8988T (cell line): ENCODE measurements around the gene NANOS3.
"Not testable (repeated sequence)": the region's sequence is repeated elsewhere in the genome, so short reads cannot be mapped to it uniquely, and the experiment has no call there.

ENCODE experiments used
- DNase-seq: peaks from one replicate; pipeline ENCODE4 v3.0.0; 2011

The NANOS3 gene

DNA sequence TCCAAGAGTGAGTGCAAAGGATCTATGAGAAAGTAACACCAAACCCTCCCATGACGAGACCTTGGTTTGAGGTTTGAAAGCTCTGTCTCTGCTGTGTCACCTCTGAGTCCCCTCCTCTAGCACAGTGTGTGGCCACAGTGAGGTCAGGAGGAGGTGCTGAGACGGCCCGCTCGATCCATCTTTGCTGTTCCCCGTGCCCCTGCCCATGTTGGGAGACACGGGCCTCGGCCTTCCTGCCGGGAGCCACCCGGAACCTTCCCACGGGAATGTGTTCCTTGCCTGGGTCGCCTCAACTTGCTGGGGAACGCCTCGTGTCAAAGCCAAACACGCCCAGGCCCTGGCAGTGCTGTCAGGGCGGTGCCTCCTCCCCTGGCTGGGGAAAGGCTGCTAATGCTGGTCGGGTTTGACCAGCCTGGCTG lies 10.1 kb downstream of the NANOS3 start:
- no peak for DNase-seq

DNA sequence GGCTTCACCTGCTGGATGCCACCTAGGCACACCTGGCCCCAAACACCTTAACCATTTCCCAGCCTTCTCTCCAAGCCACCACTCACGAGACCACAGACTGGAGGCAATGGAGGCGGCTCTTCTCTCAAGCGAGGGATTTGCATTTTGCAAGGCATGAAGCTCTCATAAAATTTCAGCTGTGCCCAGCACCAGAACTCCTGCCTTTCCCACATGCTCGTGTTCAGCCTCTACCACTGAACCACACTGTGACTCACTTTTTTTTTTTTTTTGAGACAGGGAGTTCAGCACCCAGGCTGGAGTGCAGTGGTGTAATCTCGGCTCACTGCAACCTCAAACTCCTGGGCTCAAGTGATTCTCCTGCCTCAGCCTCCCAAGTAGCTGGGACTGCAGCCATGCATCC lies 10.6 kb downstream of the NANOS3 start:
- DNase-seq: no peak

DNA sequence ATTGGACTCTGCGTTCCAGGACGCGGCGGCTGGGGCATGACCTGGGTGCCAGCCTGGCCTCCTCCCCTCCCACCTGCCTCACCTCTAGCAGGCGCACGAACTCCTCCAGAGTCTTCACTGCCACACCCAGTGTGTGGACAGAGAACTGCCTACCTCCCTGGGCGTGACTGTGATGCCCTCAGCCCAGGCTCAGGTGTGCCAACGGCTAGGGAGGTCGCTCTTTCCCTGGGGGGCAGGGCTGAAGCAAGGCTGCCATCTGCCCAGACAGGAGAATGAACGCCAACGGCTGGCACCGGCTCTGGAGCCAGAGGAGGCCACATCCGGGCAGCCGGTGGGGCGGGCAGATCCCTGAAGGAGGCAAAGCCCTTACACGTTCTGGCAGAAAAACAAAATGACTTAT lies 11.3 kb downstream of the NANOS3 start:
- DNase-seq: no peak

DNA sequence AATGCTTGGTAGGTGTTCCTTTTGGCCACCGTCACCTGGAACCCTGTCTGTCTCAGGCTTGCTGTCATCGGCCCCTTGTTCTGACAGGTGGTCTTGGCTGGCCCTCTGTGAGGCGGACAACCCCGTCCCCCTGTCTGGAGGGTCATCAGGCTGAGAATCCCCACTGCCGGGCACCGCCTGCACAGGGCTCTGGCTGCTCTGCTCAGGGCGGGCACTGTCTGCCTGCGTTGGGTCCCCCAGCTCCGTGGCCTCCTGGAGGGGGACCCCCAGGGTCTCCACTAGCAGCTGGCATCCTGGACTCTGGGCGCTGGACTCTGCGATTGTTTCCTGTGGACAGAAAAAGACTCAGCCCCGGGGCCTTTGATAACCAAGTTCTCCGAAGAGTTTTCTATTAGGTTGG lies 13.2 kb downstream of the NANOS3 start:
- DNase-seq: no peak

DNA sequence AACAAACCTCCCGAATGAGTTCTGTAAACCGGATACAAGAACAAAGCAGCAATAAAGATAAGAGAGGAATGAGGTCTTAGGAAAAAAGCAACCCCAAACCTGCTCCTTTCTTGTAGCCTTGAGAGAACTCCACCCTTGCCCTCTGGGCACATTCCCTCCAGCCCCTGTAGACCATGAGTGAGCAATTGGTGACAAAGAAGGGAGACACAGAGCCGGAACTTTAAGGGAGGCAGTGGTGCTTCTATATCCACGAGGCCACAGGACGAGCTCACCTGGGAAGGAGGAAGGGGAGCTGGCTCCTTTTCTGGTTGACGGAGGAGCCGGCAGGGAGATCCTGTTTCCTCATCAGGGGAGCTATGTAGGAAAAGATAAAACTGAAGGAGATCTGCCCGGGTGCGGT lies 15.9 kb downstream of the NANOS3 start:
- no peak for DNase-seq

DNA sequence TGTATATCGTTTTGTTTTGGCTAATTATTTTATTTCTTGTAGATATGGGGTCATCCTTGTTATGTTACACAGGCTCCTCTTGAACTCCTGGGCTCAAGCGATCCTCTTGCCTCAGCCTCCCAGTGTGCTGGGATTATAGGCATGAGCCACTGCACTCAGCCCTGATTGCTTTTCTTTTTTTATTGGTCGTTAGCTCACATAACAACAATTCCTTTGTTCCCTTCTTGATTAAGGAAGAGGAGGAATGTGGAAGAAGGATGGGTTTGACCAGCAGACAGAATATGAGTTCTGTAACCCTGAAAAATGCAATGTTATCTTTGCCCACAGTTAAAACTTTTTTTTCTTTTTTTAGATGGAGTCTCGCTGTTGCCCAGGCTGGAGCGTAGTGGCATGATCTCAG lies 17.6 kb downstream of the NANOS3 start:
- no peak for DNase-seq

DNA sequence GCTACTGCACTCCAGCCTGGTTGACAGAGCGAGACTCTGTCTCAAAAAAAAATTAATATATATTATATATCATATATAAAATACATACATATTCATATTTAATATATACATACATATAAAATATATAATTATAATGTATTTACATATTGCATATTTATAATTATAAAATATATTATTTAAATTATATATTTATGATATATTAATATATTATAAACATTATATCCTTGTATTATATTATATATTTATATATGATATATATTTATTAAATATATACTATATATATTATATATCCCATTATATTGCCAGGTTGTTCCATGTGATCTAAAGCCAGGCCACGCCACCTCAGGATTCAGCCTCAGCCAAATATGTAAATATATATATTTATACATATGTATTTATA lies 19.3 kb downstream of the NANOS3 start:
- DNase-seq: no peak

DNA sequence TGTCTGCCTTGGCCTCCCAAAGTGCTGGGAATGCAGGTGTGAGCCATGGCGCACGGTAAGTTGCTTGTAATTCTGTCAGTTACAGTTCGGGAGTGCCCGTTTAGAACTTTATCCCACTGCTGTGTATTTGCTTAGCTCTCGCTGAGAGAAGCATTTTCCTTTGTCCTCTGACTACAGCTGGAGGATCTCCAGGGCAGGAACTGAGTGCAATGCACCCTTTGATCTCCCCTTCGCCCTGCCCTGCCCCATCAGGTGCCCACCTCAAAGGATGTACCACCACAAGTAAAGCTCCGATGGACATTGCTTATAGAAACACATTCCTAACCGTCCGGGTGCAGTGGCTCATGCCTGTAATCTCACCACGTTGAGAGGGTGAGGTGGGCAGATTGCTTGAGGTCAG lies 22.5 kb downstream of the NANOS3 start:
- no peak for DNase-seq

DNA sequence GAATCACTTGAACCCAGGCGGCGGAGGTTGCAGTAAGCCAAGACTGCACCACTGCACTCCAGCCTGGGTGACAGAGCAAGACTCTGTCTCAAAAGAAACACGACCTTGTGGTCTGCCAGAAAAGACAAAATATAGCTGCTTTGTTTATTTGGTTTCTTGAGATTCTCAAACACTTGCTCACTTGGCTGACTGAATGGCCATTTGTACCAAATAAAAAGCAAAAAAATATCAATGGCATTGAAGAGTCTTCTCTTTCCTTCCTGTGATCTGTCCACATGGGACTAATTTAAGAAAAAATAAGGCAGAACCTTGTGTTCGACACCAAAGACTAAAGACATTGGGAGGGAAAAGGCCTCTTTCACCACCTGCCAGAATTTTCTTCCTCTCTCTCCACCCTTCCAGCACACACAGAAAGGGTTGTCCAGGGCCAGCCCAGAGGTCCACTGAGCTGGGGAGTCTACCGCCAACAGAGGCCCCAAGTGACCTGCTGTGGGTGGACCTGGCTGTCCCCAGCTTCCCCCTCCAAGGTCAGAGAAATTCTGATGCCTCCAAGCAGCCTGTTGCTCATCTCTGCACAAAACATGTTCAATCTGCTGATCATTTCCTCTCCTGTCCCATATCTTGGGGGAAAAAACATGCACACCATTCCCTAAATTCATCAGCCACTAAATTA lies 23.1 kb downstream of the NANOS3 start:
- DNase-seq: no peak

DNA sequence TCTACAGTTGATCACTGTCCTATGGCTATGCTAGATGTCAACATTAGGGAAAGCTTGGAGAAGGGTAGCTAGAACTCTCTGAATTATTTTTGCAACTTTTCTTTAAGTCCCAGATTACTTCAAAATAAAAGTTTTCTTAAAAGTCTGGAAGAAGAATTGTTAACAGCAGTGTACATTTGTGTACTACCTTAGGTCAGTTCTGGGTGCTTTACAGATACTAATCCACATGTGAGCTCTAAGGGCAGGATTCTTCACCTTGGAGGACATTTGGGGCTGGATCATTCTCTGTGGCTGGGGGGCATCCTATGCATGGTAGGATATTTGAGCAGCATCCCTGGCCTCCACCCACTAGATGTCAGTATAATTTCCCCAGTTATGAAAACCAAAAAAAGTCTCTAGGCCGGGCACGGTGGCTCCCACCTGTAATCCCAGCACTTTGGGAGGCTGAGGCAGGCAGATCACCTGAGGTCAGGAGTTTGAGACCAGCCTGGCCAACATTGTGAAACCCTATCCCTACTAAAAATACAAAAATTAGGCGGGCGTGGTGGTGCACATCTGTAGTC lies 26.1 kb downstream of the NANOS3 start:
- DNase-seq: no peak

DNA sequence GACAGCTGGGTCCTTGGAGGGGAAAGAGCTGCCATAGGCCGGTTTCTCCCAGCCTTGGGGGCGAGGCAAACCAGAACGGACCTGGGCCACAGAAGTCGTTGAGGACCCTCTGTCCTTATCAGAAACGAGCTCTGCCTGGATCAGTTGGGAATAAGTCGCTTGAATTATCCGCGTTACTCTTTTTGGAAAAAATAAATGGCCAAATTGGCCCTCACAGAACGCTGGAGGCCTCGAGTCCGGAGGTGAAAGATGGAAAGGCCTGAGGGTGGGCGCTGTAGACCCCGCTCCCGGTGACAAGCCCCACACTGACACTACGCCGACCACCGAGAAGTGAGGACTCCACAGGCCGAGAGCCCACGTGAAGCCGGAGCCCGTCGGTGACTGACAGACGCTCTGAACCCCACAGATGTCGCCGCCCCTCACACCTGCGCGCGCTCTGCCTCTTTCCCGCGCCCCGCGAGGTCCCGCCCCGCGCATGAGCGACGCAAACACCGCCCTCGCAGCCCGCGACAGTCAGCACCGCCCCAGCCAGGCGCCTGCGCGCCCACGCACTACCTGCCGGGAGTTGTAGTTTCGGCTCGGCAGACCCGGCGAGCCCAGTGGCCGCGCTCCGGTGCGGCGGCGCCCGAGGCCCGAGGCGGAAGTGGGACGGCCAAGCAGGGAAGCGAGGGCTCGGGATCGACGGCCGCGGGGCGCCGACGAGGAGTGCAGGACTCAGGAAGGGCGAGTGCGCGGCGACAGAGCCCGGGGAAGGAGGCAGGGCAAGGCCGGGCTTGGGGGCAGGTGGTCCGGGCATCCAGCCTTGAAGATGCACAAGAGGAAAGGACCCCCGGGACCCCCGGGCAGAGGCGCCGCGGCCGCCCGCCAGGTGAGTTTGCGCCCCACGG lies 28.9 kb downstream of the NANOS3 start, which contains the start of the genes BRME1 and CC2D1A:
Gene BRME1, minus strand, starts transcription at position 484 of the 887 bp plus-strand sequence. CDS start 1,225 bp downstream, outside the sequence.
Gene CC2D1A, plus strand, starts transcription at position 568 of the 887 bp plus-strand sequence. Its CDS starts 241 bp downstream, at position 809.
- DNase-seq: peak; percentile 92

DNA sequence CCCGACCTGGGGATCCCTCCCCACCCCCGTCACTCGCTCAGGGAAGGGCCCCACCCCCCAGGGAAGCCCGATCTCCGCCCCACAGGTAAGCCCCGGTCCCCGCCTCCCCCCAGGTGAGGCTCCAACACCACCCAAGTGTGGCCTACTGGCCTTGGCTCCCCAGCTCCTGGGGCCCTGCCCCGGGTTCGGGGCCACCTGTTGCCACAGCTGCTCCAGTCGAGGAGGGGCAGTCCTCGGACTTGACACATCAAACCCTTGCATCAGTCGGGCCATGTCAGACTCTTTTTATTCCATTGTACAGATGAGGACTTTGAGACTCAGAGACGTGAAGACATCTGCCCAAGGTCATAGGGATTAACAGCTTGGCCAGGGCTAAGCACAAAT lies 29.6 kb downstream of the NANOS3 start:
- DNase-seq: no peak

DNA sequence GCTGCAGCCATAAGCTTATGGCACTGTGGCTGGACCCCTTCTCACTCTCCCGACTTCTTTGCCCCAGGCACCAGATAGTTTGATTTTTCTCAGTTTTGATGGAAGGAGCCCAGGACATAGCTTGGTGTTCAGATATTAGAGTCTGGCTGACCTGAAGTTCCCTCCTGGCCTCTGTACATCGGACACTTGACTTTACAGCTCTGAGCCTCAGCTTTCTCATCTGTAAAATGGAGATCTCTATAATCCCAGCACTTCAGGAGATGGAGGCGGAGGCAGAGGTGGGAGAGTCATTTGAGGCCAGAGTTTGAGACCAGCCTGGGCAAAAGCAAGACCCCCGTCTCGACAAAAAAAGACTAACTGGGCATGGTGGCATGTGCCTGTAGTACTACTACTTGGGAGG lies 30.0 kb downstream of the NANOS3 start:
- DNase-seq: no peak

DNA sequence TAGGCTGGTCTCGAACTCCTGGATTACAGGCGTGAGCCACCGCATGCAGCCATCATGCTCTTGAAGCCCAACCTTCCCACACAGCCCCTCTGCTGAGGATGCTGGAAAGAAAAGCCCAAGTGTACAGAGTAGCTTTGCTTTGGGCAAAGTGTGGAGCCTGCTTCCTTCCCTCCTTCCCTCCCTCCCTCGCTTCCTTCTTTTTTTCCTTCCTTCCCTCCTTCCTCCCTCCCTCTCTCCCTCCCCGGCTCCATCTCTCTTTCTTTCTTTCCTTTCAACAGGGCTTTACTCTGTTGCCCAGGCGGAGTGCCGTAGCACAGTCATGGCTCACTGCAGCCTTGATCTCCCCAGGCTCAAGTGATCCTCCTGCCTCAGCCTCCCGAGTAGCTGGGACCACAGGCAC lies 31.7 kb downstream of the NANOS3 start:
- no peak for DNase-seq

DNA sequence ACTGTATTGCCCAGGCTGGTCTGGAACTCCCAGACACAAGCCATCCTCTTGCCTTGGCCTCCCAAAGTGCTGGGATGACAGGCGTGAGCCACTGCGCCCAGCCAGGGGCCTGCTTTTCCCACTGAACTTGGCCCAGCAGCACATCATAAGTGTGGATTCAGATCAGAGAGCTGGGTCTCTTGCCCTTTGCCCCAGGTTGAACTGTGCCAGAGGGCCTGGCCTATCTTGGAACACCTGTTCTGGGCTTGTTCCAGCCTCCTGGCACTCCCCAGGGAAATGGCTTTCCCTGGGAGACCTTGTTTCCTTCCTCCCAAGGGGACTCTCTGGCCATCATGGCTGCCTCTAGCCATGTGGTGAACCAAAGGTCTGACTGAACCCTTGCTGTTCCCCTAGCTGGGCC lies 32.5 kb downstream of the NANOS3 start:
- DNase-seq: no peak

DNA sequence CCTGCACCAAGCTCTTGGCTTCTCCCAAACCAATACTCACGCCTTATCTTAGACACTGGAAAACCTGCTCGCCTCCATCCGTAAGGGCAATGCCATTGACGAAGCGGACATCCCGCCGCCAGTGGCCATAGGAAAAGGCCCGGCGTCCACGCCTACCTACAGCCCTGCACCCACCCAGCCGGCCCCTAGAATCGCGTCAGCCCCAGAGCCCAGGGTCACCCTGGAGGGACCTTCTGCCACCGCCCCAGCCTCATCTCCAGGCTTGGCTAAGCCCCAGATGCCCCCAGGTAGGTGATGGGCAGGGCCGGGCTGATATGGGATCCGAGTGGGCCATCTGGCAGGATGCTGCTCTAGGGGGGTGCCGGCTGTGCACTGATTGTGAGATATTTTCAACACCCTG lies 36.4 kb downstream of the NANOS3 start:
- DNase-seq: no peak

DNA sequence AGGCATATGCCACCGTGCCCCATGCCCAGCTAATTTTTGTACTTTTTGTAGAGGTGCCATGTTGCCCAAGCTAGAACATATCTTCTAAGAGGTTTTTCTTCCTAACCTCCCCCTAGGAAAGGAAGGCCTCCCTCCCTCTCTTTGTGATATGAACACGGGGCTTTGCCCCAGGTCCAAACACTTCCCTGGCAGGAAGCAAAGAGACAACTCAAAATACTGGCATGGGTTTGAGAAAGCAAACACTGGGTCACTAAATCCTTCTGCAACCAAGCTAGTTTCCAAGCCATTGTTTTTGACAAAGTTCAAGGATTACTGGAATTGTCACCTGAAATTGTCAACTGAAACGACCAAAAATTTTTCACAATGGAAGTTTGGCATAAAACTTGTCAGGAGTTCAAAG lies 37.8 kb downstream of the NANOS3 start:
- DNase-seq: no peak

DNA sequence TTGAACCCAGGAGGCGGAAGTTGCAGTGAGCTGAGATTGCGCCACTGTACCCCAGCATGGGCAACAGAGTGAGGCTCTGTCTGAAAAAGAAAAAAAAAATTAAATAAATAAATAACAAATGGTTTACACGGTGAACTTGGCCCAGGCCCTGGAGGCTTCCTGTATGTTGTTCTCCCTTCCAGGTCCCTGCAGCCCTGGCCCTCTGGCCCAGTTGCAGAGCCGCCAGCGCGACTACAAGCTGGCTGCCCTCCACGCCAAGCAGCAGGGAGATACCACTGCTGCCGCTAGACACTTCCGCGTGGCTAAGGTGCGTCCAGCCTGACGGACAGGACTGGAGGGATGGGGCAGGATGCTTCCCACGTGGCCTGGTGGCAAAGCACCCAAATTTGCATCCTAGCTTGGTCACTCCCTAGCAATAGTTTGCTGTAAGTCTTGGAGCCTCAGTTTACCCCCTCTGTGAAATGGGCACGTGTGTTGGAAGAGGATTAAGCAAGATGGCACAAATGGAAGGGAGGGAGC lies 41.0 kb downstream of the NANOS3 start:
- no peak for DNase-seq

DNA sequence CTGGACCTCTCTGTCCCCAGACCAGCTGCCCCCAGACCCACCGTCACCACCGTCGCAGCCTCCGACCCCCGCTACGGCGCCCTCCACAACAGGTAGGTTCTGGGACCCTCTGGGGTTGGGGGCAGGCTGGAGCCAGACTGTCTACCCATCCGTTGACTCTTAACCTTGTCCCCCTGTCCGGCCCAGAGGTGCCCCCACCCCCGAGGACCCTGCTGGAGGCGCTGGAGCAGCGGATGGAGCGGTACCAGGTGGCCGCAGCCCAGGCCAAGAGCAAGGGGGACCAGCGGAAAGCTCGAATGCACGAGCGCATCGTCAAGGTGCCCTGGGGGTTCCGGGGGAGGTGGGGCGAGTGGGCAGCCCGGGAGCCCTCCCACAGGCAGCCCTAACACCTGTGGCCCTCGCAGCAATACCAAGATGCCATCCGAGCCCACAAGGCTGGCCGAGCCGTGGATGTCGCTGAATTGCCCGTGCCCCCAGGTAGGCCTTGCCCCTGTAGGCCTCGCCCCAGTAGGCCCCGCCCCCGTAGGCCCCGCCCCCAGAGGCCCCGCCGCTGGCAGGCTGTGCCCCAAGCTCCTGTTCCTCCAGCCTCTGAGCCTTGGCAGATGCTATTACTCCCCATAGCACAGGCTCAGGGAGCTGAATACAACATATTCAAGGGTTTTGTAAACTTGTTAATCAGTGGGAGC lies 41.9 kb downstream of the NANOS3 start:
- DNase-seq: no peak

DNA sequence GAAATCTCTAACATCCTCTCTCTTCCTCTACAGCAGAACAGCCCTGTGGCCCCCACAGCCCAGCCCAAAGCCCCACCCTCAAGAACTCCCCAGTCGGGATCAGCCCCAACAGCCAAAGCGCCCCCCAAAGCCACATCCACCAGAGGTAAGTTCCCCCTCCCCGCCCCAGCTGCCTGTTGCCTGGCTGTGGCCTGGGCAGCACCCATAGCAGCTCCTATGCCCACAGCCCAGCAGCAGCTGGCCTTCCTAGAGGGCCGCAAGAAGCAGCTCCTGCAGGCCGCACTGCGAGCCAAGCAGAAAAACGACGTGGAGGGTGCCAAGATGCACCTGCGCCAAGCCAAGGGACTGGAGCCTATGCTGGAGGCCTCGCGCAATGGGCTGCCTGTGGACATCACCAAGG lies 43.6 kb downstream of the NANOS3 start:
- DNase-seq: no peak

DNA sequence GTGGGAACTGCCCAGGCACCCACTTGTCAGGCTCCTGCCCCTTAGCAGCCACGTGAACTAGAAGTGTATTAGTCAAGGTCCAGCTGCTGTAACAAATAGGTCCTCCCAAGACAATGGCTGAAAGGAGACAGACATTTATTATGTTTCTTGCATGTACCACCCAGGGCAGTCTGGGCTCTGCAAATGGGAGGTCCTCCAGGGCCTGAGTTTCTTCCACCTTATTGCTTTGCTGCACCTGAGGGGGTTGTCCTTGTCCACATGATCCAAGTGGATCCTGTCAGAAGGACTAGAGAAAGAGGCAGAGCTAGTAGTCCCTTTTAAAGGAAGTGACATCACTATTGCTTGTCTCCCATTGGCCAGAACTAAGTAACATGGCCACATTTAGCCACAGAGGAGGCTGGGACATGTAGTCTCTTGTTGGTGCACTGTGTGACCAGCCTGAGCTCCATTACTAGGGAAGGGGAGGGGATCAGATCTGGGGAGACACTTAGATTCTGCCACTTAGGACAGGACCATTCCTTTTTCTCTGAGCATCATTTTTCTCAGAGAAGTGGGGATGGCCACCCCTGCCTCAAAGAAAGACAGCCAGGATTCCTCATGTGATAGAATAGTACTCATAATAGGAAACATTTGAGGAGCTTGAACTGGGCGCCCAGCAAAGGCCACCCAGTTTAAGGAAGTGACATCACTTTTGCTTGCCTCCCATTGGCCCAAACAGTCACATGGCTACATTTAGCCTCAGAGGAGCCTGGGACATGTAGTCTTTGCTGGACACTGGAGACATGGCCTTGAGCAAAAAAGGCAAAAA lies 44.2 kb downstream of the NANOS3 start:
- DNase-seq: no peak

DNA sequence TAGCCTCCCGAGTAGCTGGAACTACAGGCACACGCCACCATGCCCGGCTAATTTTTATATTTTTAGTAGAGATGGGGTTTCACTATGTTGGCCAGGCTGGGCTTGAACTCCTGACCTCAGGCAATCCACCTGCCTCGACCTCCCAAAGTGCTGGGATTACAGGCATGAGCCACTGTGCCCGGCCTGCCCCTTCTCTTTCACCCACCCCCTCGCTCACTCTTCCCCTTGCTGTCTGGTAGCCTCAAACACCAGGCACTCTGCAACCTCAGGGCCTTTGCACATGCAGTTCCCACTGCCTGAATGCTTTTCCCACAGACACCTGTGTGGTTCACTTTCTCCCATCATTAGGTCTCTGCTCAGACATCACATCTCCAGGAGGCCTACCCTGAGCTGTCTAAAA lies 45.2 kb downstream of the NANOS3 start:
- DNase-seq: not testable (repeated sequence)
